Endothelial cell of umbilical vein (primary cell): ENCODE data around the gene CCBE1. TPM values are rescaled to one million over a fixed set of nuclear protein-coding genes. Genes with fewer than 3 reads are reported as not detected.

Experiments used
- BruUV-seq: library from RNA; stranded (reverse); fragments of 400-500 nt; replicated peaks from 2 replicates; lab custom pipeline; 2021; lab: Mats Ljungman, UMichigan
- CTCF ChIA-PET: fragments of 300-600, 350-600 bp; sonication (Branson Sonifier 250); formaldehyde crosslinking; loops from one replicate; lab custom pipeline; 2021; ENCODE audit warnings: antibody characterized with exemption, inconsistent platforms; lab: Charles Lee
- POLR2A ChIA-PET: fragments of 300-600, 350-600 bp; sonication (Branson Sonifier 250); formaldehyde crosslinking; loops from one replicate; lab custom pipeline; 2021; ENCODE audit warnings: antibody characterized with exemption, inconsistent platforms; lab: Charles Lee
- DNase-seq: peaks from one replicate; pipeline ENCODE4 v3.0.0-alpha.2; 2011; ENCODE audit warnings: low read depth, low spot score
- FAIRE-seq: peaks from 2 replicates; lab custom pipeline; 2011; peaks lifted over from hg19 to GRCh38; lab: Jason Lieb, UNC
- H2AFZ ChIP-seq: 2 replicates; pipeline ENCODE4 v1.6.0; 2012; ENCODE audit warnings: low read depth, low read length, control low read depth, inconsistent platforms
- H3K27ac ChIP-seq: 2 replicates; pipeline ENCODE4 v1.5.1; 2011; ENCODE audit warnings: low read depth, mild to moderate bottlenecking, control low read depth, low read length, moderate library complexity; ENCODE audit not compliant: insufficient read depth
- H3K27me3 ChIP-seq, 2 experiments: 2 replicates each; pipeline versions ENCODE4 v1.6.0 to v1.6.1; 2011; ENCODE audit warnings: low read length in 2 of 2, mixed read lengths in 1 of 2; ENCODE audit not compliant: control insufficient read depth in 2 of 2, insufficient read depth in 2 of 2
- H3K36me3 ChIP-seq, 2 experiments: 2 replicates in 1 of 2; 3 replicates in 1 of 2; pipeline ENCODE4 v1.5.1; 2011; ENCODE audit warnings: low read length in 2 of 2, mild to moderate bottlenecking in 1 of 2, moderate library complexity in 1 of 2; ENCODE audit not compliant: control insufficient read depth in 2 of 2, insufficient read depth in 2 of 2; ENCODE audit errors: extremely low read depth in 1 of 2
- H3K4me1 ChIP-seq: 3 replicates; pipeline ENCODE4 v1.5.1; 2011; ENCODE audit warnings: mild to moderate bottlenecking, low read length; ENCODE audit not compliant: control insufficient read depth, insufficient read depth; ENCODE audit errors: extremely low read depth
- H3K4me2 ChIP-seq: 2 replicates; pipeline ENCODE4 v1.6.1; 2011; ENCODE audit warnings: low read length, control low read depth, mixed read lengths; ENCODE audit not compliant: insufficient read depth
- H3K4me3 ChIP-seq, 3 experiments: fragments of 200-600 bp in 1 of 3; sonication (generic), shearing (Covaris generic) in 1 of 3; replicated peaks in 1 of 3; 2 replicates each; pipeline ENCODE4 v1.5.1; 2011 to 2016; ENCODE audit warnings: control low read depth in 3 of 3, low read length in 3 of 3, mild to moderate bottlenecking in 2 of 3, inconsistent platforms in 1 of 3, low read depth in 1 of 3, moderate library complexity in 1 of 3; ENCODE audit not compliant: insufficient read depth in 1 of 3
- H3K79me2 ChIP-seq: 2 replicates; pipeline ENCODE4 v1.6.0; 2012; ENCODE audit warnings: low read length, inconsistent platforms; ENCODE audit not compliant: control insufficient read depth, insufficient read depth
- H3K9ac ChIP-seq: replicated peaks from 2 replicates; pipeline ENCODE3; 2011; ENCODE audit warnings: low read length, control low read depth; ENCODE audit not compliant: insufficient read depth; ENCODE audit errors: extremely low read depth
- H3K9me1 ChIP-seq: replicated peaks from 3 replicates; pipeline ENCODE4 v1.6.0; 2011; ENCODE audit warnings: mild to moderate bottlenecking, low read length; ENCODE audit not compliant: control insufficient read depth, insufficient read depth; ENCODE audit errors: extremely low read depth
- H3K9me3 ChIP-seq: replicated peaks from 2 replicates; pipeline ENCODE4 v1.5.1; 2012; ENCODE audit warnings: low read length, inconsistent platforms; ENCODE audit not compliant: control insufficient read depth, insufficient read depth
- H4K20me1 ChIP-seq: replicated peaks from 2 replicates; pipeline ENCODE3; 2011; ENCODE audit warnings: mild to moderate bottlenecking, low read length; ENCODE audit not compliant: control insufficient read depth, insufficient read depth; ENCODE audit errors: extremely low read depth
- FOS ChIP-seq: IDR thresholded peaks from 2 replicates; pipeline ENCODE4 v1.6.1; 2011; ENCODE audit warnings: mild to moderate bottlenecking, low read length, moderate library complexity, borderline replicate concordance; ENCODE audit not compliant: insufficient read depth
- GATA2 ChIP-seq: IDR thresholded peaks from 2 replicates; pipeline ENCODE4 v1.7.0; 2011; ENCODE audit warnings: low read depth, mild to moderate bottlenecking, moderate library complexity, mixed read lengths, low read length; ENCODE audit not compliant: insufficient read length, insufficient read depth
- JUN ChIP-seq: IDR thresholded peaks from 2 replicates; pipeline ENCODE4 v1.6.1; 2011; ENCODE audit warnings: borderline replicate concordance, low read depth; ENCODE audit not compliant: insufficient read length, insufficient read depth
- MYC ChIP-seq: IDR thresholded peaks from one replicate; pipeline ENCODE4 v1.6.1; 2011; ENCODE audit warnings: mild to moderate bottlenecking, low read depth, low read length
- dilution Hi-C: fragments of 300-500 bp; cut with MboI; formaldehyde crosslinking; loops from one replicate; pipeline ENCODE4 v1.15.0; 2019; ENCODE audit warnings: low sequenced_read_pairs; ENCODE audit not compliant: extremely low pct_ligation_motif_present
- intact Hi-C: fragments of 100-400 bp; cut with micrococcal nuclease; formaldehyde crosslinking; loops from one replicate; pipeline ENCODE4 v1.10.0; 2022
- polyA plus RNA-seq, 4 experiments: library from polyadenylated mRNA; depleted of rRNA in 3 of 4; stranded (reverse) in 3 of 4; unstranded in 1 of 4; fragments of >200 nt; gene quantifications; 2 replicates each; pipeline versions ENCODE4 v1.2.1 to v1.2.3, GENCODE V29; 2011 to 2012; ENCODE audit warnings: missing spikeins in 1 of 4
- total RNA-seq: library from RNA; stranded (reverse); gene quantifications from 2 replicates; pipeline ENCODE4 v1.2.3, GENCODE V29; 2021
- TF ChIP-seq, protein P1 (sequence below), 2 donors: IDR thresholded peaks; 1 replicate in 1 of 2; 2 replicates in 1 of 2; pipeline ENCODE4 v1.5.1; 2011; ENCODE audit warnings: low read length in 2 of 2, mild to moderate bottlenecking in 2 of 2, moderate library complexity in 2 of 2, control low read depth in 1 of 2, inconsistent platforms in 1 of 2, low read depth in 1 of 2; ENCODE audit not compliant: insufficient read depth in 1 of 2; ENCODE audit errors: extremely low read depth in 1 of 2
- TF ChIP-seq, protein P2 (sequence below): IDR thresholded peaks from 2 replicates; pipeline ENCODE4 v1.6.1; 2011; ENCODE audit not compliant: insufficient read depth, insufficient read length

Gene CCBE1
- total and polyA plus RNA-seq, 2 donors (not counting 3 experiments of a cell fraction or from before 2014, with no cell fraction given) = 0.04 TPM; not detected in 1

DNA sequence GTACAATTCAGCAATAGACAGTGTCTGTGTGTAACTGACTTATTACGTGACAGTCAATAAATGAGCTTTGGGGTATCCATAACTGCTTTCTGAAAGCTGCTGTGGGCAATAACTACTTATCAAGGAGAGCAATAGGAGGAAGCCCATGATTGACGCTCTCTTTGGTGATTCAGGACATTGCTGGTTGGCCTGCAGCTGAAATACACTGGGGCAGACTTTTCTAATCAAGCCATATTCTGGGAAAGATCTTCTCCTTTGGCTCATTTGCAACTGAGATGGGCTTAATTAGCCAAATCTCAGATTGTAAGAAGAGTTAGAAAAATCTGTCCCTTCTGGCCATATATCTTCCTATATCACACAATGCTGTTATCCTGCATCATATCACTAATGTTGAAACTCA, 24.0 kb upstream of the CCBE1 start:
- Histone ChIP-seq H3K9me3 (no peaks in the 10 kb centered on the region), H2AFZ (no peak overlapping the region), H3K4me3 (no peak overlapping the region), H3K79me2 (no peaks in the 10 kb centered on the region), H4K20me1 (no peaks in the 10 kb centered on the region), H3K9me1 (no peaks in the 10 kb centered on the region), H3K36me3 (no peaks in the 10 kb centered on the region), H3K27me3 (no peaks in the 10 kb centered on the region), H3K4me1 (no peaks in the 10 kb centered on the region), H3K4me2 (no peak overlapping the region), H3K9ac (no peak overlapping the region), H3K27ac (no peak overlapping the region)
- ChIA-PET POLR2A (interaction anchor here (1.0 kb wide), 1 partner anchor 180 kb away, joined by 3 read pairs; no protein-coding TSS in a partner anchor), CTCF (interaction anchor here (1.6 to 11.3 kb wide), 3 partner anchors 24 to 102 kb away, joined by 3 to 129 read pairs (median 25); partner anchors contain the start of gene CCBE1)
- FAIRE-seq = no peak
- TF ChIP-seq MYC (no peak), JUN (no peak), GATA2 (no peak), FOS (no peak)
- TF ChIP-seq, protein P1, sequence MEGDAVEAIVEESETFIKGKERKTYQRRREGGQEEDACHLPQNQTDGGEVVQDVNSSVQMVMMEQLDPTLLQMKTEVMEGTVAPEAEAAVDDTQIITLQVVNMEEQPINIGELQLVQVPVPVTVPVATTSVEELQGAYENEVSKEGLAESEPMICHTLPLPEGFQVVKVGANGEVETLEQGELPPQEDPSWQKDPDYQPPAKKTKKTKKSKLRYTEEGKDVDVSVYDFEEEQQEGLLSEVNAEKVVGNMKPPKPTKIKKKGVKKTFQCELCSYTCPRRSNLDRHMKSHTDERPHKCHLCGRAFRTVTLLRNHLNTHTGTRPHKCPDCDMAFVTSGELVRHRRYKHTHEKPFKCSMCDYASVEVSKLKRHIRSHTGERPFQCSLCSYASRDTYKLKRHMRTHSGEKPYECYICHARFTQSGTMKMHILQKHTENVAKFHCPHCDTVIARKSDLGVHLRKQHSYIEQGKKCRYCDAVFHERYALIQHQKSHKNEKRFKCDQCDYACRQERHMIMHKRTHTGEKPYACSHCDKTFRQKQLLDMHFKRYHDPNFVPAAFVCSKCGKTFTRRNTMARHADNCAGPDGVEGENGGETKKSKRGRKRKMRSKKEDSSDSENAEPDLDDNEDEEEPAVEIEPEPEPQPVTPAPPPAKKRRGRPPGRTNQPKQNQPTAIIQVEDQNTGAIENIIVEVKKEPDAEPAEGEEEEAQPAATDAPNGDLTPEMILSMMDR (IDR thresholded peaks at IDR 0.05; ENCODE audit: extremely low read depth in 1 of 2, insufficient read depth in 1 of 2, low read depth in 1 of 2, low read length in 2 of 2) = no peak
- TF ChIP-seq, protein P2, sequence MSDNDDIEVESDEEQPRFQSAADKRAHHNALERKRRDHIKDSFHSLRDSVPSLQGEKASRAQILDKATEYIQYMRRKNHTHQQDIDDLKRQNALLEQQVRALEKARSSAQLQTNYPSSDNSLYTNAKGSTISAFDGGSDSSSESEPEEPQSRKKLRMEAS = no peak
- dilution Hi-C loops (no loop called here), intact Hi-C loops (no loop called here)
- no TSS peak for BruUV-seq
- no peak for DNase-seq
